H9 (cell line): ENCODE results near the gene PPP1CB. TPM values are rescaled to one million over a fixed set of nuclear protein-coding genes. Genes with fewer than 3 reads are reported as not detected.
A peak's percentile ranks its signal among the peaks of the same experiment; 100 is the strongest.

Experiments used
- DNase-seq: peaks from one replicate; pipeline ENCODE4 v3.0.0-alpha.2; 2017
- H2AFZ ChIP-seq: one replicate; pipeline ENCODE4 v1.6.1; 2013; ENCODE audit warnings: mild to moderate bottlenecking, low read length, control low read depth, moderate library complexity
- H2AK5ac ChIP-seq: 2 replicates; pipeline ENCODE4 v1.6.1; 2013; ENCODE audit warnings: low read length, control low read depth, mixed read lengths; ENCODE audit not compliant: insufficient read length
- H2BK120ac ChIP-seq: one replicate; pipeline ENCODE4 v1.6.1; 2013; ENCODE audit warnings: low read depth, mild to moderate bottlenecking, low read length, control low read depth, inconsistent platforms; ENCODE audit not compliant: poor library complexity, severe bottlenecking
- H2BK12ac ChIP-seq: 2 replicates; pipeline ENCODE4 v1.6.1; 2013; ENCODE audit warnings: low read length, control low read depth, mixed read lengths, low read depth; ENCODE audit not compliant: insufficient read length
- H2BK15ac ChIP-seq: 2 replicates; pipeline ENCODE4 v1.6.1; 2013; ENCODE audit warnings: low read depth, low read length, control low read depth
- H2BK20ac ChIP-seq: one replicate; pipeline ENCODE4 v1.6.1; 2013; ENCODE audit warnings: low read depth, mild to moderate bottlenecking, low read length, control low read depth, inconsistent platforms; ENCODE audit not compliant: poor library complexity, severe bottlenecking
- H2BK5ac ChIP-seq: 2 replicates; pipeline ENCODE4 v1.6.1; 2013; ENCODE audit warnings: low read length, control low read depth, mixed read lengths; ENCODE audit not compliant: insufficient read length
- H3K14ac ChIP-seq: 2 replicates; pipeline ENCODE4 v1.6.1; 2013; ENCODE audit warnings: low read length, control low read depth; ENCODE audit not compliant: insufficient read depth
- H3K18ac ChIP-seq: 2 replicates; pipeline ENCODE4 v1.6.1; 2013; ENCODE audit warnings: low read depth, mild to moderate bottlenecking, mixed read lengths, low read length, control low read depth; ENCODE audit not compliant: insufficient read length
- H3K23ac ChIP-seq: 2 replicates; pipeline ENCODE4 v1.6.1; 2013; ENCODE audit warnings: low read length, control low read depth, mixed read lengths, low read depth; ENCODE audit not compliant: insufficient read length
- H3K23me2 ChIP-seq: 2 replicates; pipeline ENCODE4 v1.6.1; 2013; ENCODE audit warnings: low read depth, mild to moderate bottlenecking, mixed read lengths, low read length, control low read depth; ENCODE audit not compliant: insufficient read length, poor library complexity, severe bottlenecking
- H3K27ac ChIP-seq: 2 replicates; pipeline ENCODE4 v1.5.1; 2013; ENCODE audit warnings: low read length, control low read depth, mixed read lengths, low read depth; ENCODE audit not compliant: insufficient read length
- H3K27me3 ChIP-seq: 2 replicates; pipeline ENCODE4 v1.6.1; 2013; ENCODE audit warnings: low read length, control low read depth, inconsistent platforms; ENCODE audit not compliant: insufficient read depth
- H3K4ac ChIP-seq: 2 replicates; pipeline ENCODE4 v1.6.1; 2013; ENCODE audit warnings: low read depth, mild to moderate bottlenecking, control low read depth, inconsistent platforms, low read length, moderate library complexity
- H3K4me1 ChIP-seq: 2 replicates; pipeline ENCODE4 v1.6.1; 2013; ENCODE audit warnings: low read length, control low read depth, inconsistent platforms; ENCODE audit not compliant: insufficient read depth
- H3K4me2 ChIP-seq: 2 replicates; pipeline ENCODE4 v1.6.1; 2013; ENCODE audit warnings: low read length, control low read depth, mixed read lengths; ENCODE audit not compliant: insufficient read length, insufficient read depth
- H3K56ac ChIP-seq: 2 replicates; pipeline ENCODE4 v1.6.1; 2013; ENCODE audit warnings: low read depth, mild to moderate bottlenecking, mixed read lengths, low read length, control low read depth; ENCODE audit not compliant: insufficient read length
- H3K79me1 ChIP-seq: 2 replicates; pipeline ENCODE4 v1.6.1; 2013; ENCODE audit warnings: low read depth, mild to moderate bottlenecking, moderate library complexity, low read length, control low read depth, inconsistent platforms; ENCODE audit not compliant: insufficient read depth, poor library complexity, severe bottlenecking
- H3K79me2 ChIP-seq: 2 replicates; pipeline ENCODE4 v1.6.1; 2013; ENCODE audit warnings: low read length, control low read depth, inconsistent platforms; ENCODE audit not compliant: insufficient read depth
- H3K9ac ChIP-seq: 2 replicates; pipeline ENCODE4 v1.6.1; 2013; ENCODE audit warnings: low read length, control low read depth, mixed read lengths; ENCODE audit not compliant: insufficient read length; ENCODE audit errors: extremely low read depth
- H3K9me3 ChIP-seq: one replicate; pipeline ENCODE4 v1.6.1; 2013; ENCODE audit warnings: low read depth, low read length, inconsistent platforms; ENCODE audit not compliant: control insufficient read depth
- H3T11ph ChIP-seq: one replicate; pipeline ENCODE4 v1.6.1; 2013; ENCODE audit warnings: mild to moderate bottlenecking, low read length, control low read depth, inconsistent platforms
- H4K20me1 ChIP-seq: one replicate; pipeline ENCODE4 v1.6.1; 2013; ENCODE audit not compliant: control insufficient read depth, insufficient read length, insufficient read depth
- H4K5ac ChIP-seq: 2 replicates; pipeline ENCODE4 v1.6.1; 2013; ENCODE audit warnings: low read depth, mild to moderate bottlenecking, mixed read lengths, low read length, control low read depth; ENCODE audit not compliant: insufficient read length
- H4K8ac ChIP-seq: replicated peaks from 2 replicates; pipeline ENCODE4 v1.6.1; 2013; ENCODE audit warnings: low read length, control low read depth, mixed read lengths, low read depth; ENCODE audit not compliant: insufficient read length
- H4K91ac ChIP-seq: 2 replicates; pipeline ENCODE4 v1.6.1; 2013; ENCODE audit warnings: low read depth, mild to moderate bottlenecking, moderate library complexity, mixed read lengths, low read length, control low read depth; ENCODE audit not compliant: insufficient read length
- H3K27ac Mint-ChIP-seq, 3 experiments: 2 replicates in 2 of 3; 3 replicates in 1 of 3; pipeline ENCODE4 v1.8.0; 2020 to 2021; ENCODE audit warnings: mixed read lengths in 3 of 3, mild to moderate bottlenecking in 1 of 3, moderate library complexity in 1 of 3
- H3K27me3 Mint-ChIP-seq: 2 replicates; pipeline ENCODE4 v1.8.0; 2021; ENCODE audit warnings: low read depth, mild to moderate bottlenecking, moderate library complexity, mixed read lengths
- H3K36me3 Mint-ChIP-seq, 3 experiments: 2 replicates in 2 of 3; 3 replicates in 1 of 3; pipeline ENCODE4 v1.8.0; 2020 to 2021; ENCODE audit warnings: low read depth in 3 of 3, mixed read lengths in 3 of 3; ENCODE audit not compliant: insufficient read depth in 1 of 3
- H3K4me1 Mint-ChIP-seq, 2 experiments: 2 replicates each; pipeline ENCODE4 v1.8.0; 2020; ENCODE audit warnings: mixed read lengths in 2 of 2
- H3K4me3 Mint-ChIP-seq, 2 experiments: 2 replicates in 1 of 2; 3 replicates in 1 of 2; pipeline ENCODE4 v1.8.0; 2020 to 2021; ENCODE audit warnings: mild to moderate bottlenecking in 2 of 2, mixed read lengths in 2 of 2, moderate library complexity in 1 of 2
- H3K9me3 Mint-ChIP-seq, 2 experiments: 2 replicates in 1 of 2; 3 replicates in 1 of 2; pipeline ENCODE4 v1.8.0; 2020; ENCODE audit warnings: mild to moderate bottlenecking in 2 of 2, mixed read lengths in 2 of 2, moderate library complexity in 1 of 2
- WGBS: extraction: QIAGEN DNeasy Blood & Tissue Kit; methylation state at CpG from one replicate; pipeline ENCODE4 v1.1.7; 2013; ENCODE audit warnings: missing lambda C conversion rate, low lambda C conversion rate, mixed read lengths; ENCODE audit not compliant: insufficient read length; ENCODE audit errors: extremely low coverage; 5-methylcytosine and 5-hydroxymethylcytosine counted together
- total RNA-seq: library from RNA; stranded (reverse); gene quantifications from 2 replicates; pipeline ENCODE4 v1.2.1, GENCODE V29; 2021
- TF ChIP-seq, protein P1 (sequence below): fragments of 200-600 bp; sonication (generic); conservative IDR thresholded peaks from 3 replicates; pipeline ENCODE4 v1.8.0; 2021; ENCODE audit warnings: antibody characterized with exemption, mild to moderate bottlenecking

Gene PPP1CB
- total RNA-seq, 1 experiment from 2014 or later: 184 TPM

DNA sequence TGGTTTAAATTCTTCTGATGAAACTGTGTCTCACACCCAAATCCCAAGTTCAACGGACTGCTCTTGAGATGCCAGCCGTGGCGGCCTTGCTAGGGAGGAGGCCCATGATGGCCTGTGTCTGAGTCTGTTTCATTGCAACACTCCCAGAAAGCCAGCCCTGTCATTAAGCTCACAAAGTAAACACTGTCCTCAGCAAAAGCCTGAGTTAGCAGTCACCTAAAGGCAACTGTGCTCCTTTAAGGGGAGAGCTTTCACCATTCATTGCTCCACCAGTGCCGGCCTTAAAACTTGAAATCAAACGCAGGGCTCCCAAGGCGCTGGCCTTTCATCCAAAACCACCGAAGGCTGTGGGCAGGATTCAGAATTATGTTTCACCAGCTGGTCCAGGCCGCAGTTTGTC, 42.5 kb upstream of the PPP1CB start:
- WGBS: no CpG with 5 or more reads among the region's 8 CpGs
- Histone ChIP-seq H2AFZ (no peak overlapping the region), H4K20me1 (no peaks in the 10 kb centered on the region), H3K18ac (no peak overlapping the region), H3K79me2 (no peaks in the 10 kb centered on the region), H3K23me2 (no peaks in the 10 kb centered on the region), H3K9ac (no peak overlapping the region), H3K27me3 (no peaks in the 10 kb centered on the region), H2BK12ac (no peak overlapping the region), H2BK20ac (no peak overlapping the region), H4K91ac (no peak overlapping the region), H3K4me1 (no peaks in the 10 kb centered on the region), H4K5ac (no peak overlapping the region), H3K79me1 (no peaks in the 10 kb centered on the region), H3T11ph (no peak overlapping the region), H2BK15ac (no peak overlapping the region), H3K9me3 (no peaks in the 10 kb centered on the region), H3K56ac (no peak overlapping the region), H3K23ac (no peak overlapping the region), H3K4ac (no peak overlapping the region), H2AK5ac (no peak overlapping the region), H4K8ac (no peak overlapping the region), H3K4me2 (no peak overlapping the region), H2BK5ac (no peak overlapping the region), H3K14ac (no peak overlapping the region), H2BK120ac (no peak overlapping the region), H3K27ac (no peak overlapping the region)
- TF ChIP-seq, protein P1, sequence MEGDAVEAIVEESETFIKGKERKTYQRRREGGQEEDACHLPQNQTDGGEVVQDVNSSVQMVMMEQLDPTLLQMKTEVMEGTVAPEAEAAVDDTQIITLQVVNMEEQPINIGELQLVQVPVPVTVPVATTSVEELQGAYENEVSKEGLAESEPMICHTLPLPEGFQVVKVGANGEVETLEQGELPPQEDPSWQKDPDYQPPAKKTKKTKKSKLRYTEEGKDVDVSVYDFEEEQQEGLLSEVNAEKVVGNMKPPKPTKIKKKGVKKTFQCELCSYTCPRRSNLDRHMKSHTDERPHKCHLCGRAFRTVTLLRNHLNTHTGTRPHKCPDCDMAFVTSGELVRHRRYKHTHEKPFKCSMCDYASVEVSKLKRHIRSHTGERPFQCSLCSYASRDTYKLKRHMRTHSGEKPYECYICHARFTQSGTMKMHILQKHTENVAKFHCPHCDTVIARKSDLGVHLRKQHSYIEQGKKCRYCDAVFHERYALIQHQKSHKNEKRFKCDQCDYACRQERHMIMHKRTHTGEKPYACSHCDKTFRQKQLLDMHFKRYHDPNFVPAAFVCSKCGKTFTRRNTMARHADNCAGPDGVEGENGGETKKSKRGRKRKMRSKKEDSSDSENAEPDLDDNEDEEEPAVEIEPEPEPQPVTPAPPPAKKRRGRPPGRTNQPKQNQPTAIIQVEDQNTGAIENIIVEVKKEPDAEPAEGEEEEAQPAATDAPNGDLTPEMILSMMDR: no peak
- Mint-ChIP-seq H3K9me3 (peaks cover 3 to 10% of the 10 kb centered on the region in 2 experiments), H3K4me1 (no peaks in the 10 kb centered on the region; a peak in 1 of 4 replicates), H3K4me3 (no peak overlapping the region), H3K36me3 (peaks cover 0 to 2% (median 0%) of the 10 kb centered on the region in 3 experiments; a peak in 2 of 7 replicates), H3K27ac (peak overlapping the region in 1 of 3 experiments; percentile 85; a peak in 1 of 7 replicates), H3K27me3 (no peaks in the 10 kb centered on the region)
- DNase-seq: no peak
